ENCODE measurements around the gene DNAH17.

DNAH17 gene

DNA sequence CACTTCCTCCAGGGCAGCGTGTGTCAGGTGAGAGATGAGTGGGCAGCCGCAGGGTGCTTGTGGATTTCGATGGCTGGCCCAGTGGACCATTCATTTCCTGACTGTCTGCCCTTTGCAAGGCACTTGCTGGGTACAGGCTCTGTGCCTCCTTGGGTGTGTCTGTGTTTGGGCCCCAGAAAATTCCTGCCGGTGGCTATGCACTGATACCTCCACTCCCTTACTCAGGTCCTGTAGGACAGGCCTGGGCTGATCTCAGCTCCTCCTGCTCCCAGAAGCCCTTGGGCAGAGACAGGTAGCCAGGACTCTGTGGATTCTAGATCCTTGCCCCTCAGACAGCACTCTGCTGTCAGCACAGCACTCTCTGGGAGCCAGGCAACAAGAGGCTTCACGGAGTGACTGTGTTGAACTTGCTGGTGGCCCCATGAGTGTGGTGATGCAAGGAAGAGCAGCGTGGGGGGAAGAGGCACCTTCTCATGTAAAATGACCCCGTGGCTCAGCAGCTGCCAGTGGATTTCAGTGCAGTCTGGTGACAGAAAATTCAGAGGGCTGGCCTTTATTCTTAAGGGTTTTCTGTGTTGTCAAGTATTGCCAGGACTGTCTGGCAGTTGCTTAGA lies 169.7 kb downstream of the DNAH17 start:
- CTCF ChIA-PET = interaction anchor here (0.9 to 2.4 kb wide), 3 partner anchors 14 to 47 kb away, joined by 3 to 9 read pairs (median 8); no protein-coding TSS in a partner anchor
- POLR2A ChIA-PET = no interaction called here

DNA sequence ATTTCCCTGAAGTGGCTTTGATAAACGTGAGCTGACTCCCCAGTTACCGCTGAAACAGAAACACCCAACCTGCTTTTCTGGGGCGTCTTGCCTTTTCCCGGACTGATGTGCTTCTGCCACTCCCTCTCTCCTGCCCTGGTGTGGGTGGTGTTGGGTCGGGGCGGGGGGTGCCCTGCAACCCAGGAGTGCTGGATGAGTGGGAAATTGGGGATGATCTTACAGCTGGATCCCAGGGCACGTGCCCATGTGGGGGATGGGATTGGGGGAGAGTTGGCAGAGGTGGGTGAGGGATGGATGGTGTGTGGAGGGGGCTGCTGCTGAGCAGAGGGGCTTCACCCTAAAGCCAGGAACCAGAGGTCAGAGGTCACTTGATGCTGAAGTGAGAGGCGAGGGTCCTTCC lies 170.3 kb downstream of the DNAH17 start:
- POLR2A ChIA-PET = no interaction called here
- peaks cover 22 to 81% of the 10 kb centered on the region in 2 experiments; a peak in 2 of 3 replicates for H3K36me3 ChIP-seq (ENCODE audit: control insufficient read depth in 2 of 2, insufficient read depth in 1 of 2, low read length in 2 of 2)
- TF ChIP-seq ZNF211 (tag by site-specific recombination; IDR thresholded peaks at IDR 0.05; ENCODE audit: low read depth) (no peak), ZNF518A (tag by site-specific recombination; conservative IDR thresholded peaks at IDR 0.05; ENCODE audit: low read depth) (no peak)

More for the DNA sequence above, 169.7 kb downstream of the DNAH17 start:
- H3K27ac ChIP-seq (ENCODE audit: extremely low read depth, low read depth, low read length) = no peak overlapping the region
- no peak overlapping the region for H3K4me3 ChIP-seq (ENCODE audit: low read depth, low read length)
- H3K36me3 ChIP-seq (ENCODE audit: control insufficient read depth in 2 of 2, insufficient read depth in 1 of 2, low read length in 2 of 2) = peaks cover 20 to 81% of the 10 kb centered on the region in 2 experiments; a peak in 2 of 3 replicates
- H3K4me1 ChIP-seq (ENCODE audit: control insufficient read depth, insufficient read depth, low read length) = peaks cover 10% of the 10 kb centered on the region
- peak; percentile 71 for TF ChIP-seq ZIC2 (tag by site-specific recombination; IDR thresholded peaks at IDR 0.05)
- TF ChIP-seq ZNF184 (tag by site-specific recombination; IDR thresholded peaks at IDR 0.05) = no peak
- TF ChIP-seq ZBTB7A (tag by site-specific recombination; IDR thresholded peaks at IDR 0.05; ENCODE audit: low read depth) = no peak
- TF ChIP-seq GLI2 (tag by site-specific recombination; IDR thresholded peaks at IDR 0.05; ENCODE audit: borderline replicate concordance, low read depth) = no peak
- no peak for TF ChIP-seq ZNF19 (tag by site-specific recombination; IDR thresholded peaks at IDR 0.05; ENCODE audit: low read depth)
- no peak for TF ChIP-seq ZNF169 (tag by site-specific recombination; IDR thresholded peaks at IDR 0.05)
- TF ChIP-seq ZNF555 (tag by site-specific recombination; conservative IDR thresholded peaks at IDR 0.05) = no peak
- TF ChIP-seq ZNF174 (tag by site-specific recombination; IDR thresholded peaks at IDR 0.05) = no peak
- no peak for TF ChIP-seq TSHZ1 (tag by site-specific recombination; IDR thresholded peaks at IDR 0.05; ENCODE audit: borderline replicate concordance)
- TF ChIP-seq MYNN (tag by site-specific recombination; IDR thresholded peaks at IDR 0.05; ENCODE audit: borderline replicate concordance) = no peak
- TF ChIP-seq ZNF175 (tag by site-specific recombination; IDR thresholded peaks at IDR 0.05) = no peak
- peak; percentile 97 for TF ChIP-seq ZNF701 (tag by site-specific recombination; IDR thresholded peaks at IDR 0.05)
- no peak for TF ChIP-seq ZNF792 (tag by site-specific recombination; IDR thresholded peaks at IDR 0.05)
- no peak for TF ChIP-seq ZNF677 (tag by site-specific recombination; IDR thresholded peaks at IDR 0.05)
- TF ChIP-seq, protein P1, sequence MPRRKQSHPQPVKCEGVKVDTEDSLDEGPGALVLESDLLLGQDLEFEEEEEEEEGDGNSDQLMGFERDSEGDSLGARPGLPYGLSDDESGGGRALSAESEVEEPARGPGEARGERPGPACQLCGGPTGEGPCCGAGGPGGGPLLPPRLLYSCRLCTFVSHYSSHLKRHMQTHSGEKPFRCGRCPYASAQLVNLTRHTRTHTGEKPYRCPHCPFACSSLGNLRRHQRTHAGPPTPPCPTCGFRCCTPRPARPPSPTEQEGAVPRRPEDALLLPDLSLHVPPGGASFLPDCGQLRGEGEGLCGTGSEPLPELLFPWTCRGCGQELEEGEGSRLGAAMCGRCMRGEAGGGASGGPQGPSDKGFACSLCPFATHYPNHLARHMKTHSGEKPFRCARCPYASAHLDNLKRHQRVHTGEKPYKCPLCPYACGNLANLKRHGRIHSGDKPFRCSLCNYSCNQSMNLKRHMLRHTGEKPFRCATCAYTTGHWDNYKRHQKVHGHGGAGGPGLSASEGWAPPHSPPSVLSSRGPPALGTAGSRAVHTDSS (tag by site-specific recombination; IDR thresholded peaks at IDR 0.05) = no peak
- no peak for TF ChIP-seq ZNF48 (tag by site-specific recombination; IDR thresholded peaks at IDR 0.05)
- TF ChIP-seq ZNF266 (tag by site-specific recombination; IDR thresholded peaks at IDR 0.05; ENCODE audit: low read depth) = no peak
- TF ChIP-seq ZNF830 (tag by site-specific recombination; IDR thresholded peaks at IDR 0.05; ENCODE audit: low read depth) = no peak
- TF ChIP-seq ZNF600 (tag by site-specific recombination; IDR thresholded peaks at IDR 0.05) = no peak; the same call in 1 of the 2 replicates
- no peak for TF ChIP-seq ZNF621 (tag by site-specific recombination; IDR thresholded peaks at IDR 0.05)
- no peak for TF ChIP-seq RBAK (tag by site-specific recombination; IDR thresholded peaks at IDR 0.05)
- no peak for TF ChIP-seq MZF1 (tag by site-specific recombination; IDR thresholded peaks at IDR 0.05; ENCODE audit: borderline replicate concordance)
- TF ChIP-seq, protein P2, sequence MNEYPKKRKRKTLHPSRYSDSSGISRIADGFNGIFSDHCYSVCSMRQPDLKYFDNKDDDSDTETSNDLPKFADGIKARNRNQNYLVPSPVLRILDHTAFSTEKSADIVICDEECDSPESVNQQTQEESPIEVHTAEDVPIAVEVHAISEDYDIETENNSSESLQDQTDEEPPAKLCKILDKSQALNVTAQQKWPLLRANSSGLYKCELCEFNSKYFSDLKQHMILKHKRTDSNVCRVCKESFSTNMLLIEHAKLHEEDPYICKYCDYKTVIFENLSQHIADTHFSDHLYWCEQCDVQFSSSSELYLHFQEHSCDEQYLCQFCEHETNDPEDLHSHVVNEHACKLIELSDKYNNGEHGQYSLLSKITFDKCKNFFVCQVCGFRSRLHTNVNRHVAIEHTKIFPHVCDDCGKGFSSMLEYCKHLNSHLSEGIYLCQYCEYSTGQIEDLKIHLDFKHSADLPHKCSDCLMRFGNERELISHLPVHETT (tag by site-specific recombination; IDR thresholded peaks at IDR 0.05) = no peak
- TF ChIP-seq ZNF626 (tag by site-specific recombination; IDR thresholded peaks at IDR 0.05) = no peak
- peak; percentile 71 for TF ChIP-seq GLIS1 (tag by site-specific recombination; IDR thresholded peaks at IDR 0.05)
- no peak for TF ChIP-seq ZNF670 (tag by site-specific recombination; IDR thresholded peaks at IDR 0.05; ENCODE audit: low read depth)
- peak; percentile 31; the same call in 1 of the 2 replicates for TF ChIP-seq ZBTB17 (tag by site-specific recombination; IDR thresholded peaks at IDR 0.05)
- TF ChIP-seq ZNF768 (tag by site-specific recombination; IDR thresholded peaks at IDR 0.05) = no peak
- TF ChIP-seq KLF10 (tag by site-specific recombination; IDR thresholded peaks at IDR 0.05) = no peak
- TF ChIP-seq ZNF140 (tag by site-specific recombination; IDR thresholded peaks at IDR 0.05) = no peak
- no peaks in the 10 kb centered on the region for H3K9me3 ChIP-seq (ENCODE audit: control insufficient read depth, insufficient read depth, low read depth, low read length)

More for the DNA sequence above, 170.3 kb downstream of the DNAH17 start:
- H3K4me3 ChIP-seq (ENCODE audit: low read depth, low read length) = no peak overlapping the region
- CTCF ChIA-PET = interaction anchor here (0.9 to 2.4 kb wide), 2 partner anchors 15 to 46 kb away, joined by 3 to 8 read pairs; no protein-coding TSS in a partner anchor
- no peaks in the 10 kb centered on the region for H3K9me3 ChIP-seq (ENCODE audit: control insufficient read depth, insufficient read depth, low read depth, low read length)
- peaks cover 10% of the 10 kb centered on the region for H3K4me1 ChIP-seq (ENCODE audit: control insufficient read depth, insufficient read depth, low read length)
- no peak overlapping the region for H3K27ac ChIP-seq (ENCODE audit: extremely low read depth, low read depth, low read length)

All from HEK293 (cell line).